Smooth muscle cell (in vitro differentiated cells): ENCODE results near the gene RPS2. TPM values are rescaled to one million over a fixed set of nuclear protein-coding genes. Genes with fewer than 3 reads are reported as not detected.
A peak's percentile ranks its signal among the peaks of the same experiment; 100 is the strongest.
"Not testable (repeated sequence)": the region's sequence is repeated elsewhere in the genome, so short reads cannot be mapped to it uniquely, and the experiment has no call there.

Experiments used
- DNase-seq: peaks from one replicate; lab custom pipeline; 2025; ENCODE audit not compliant: unreplicated experiment; lab: John Stamatoyannopoulos, UW
- H2AFZ ChIP-seq: fragments of 200-600 bp; sonication (generic); 2 replicates; pipeline ENCODE4 v1.6.0; 2016; ENCODE audit warnings: antibody characterized with exemption, low read depth, mild to moderate bottlenecking
- H3F3A ChIP-seq: fragments of 200-600 bp; sonication (generic); 2 replicates; pipeline ENCODE4 v1.6.0; 2017; ENCODE audit warnings: antibody characterized with exemption, low read depth
- H3K27ac ChIP-seq: fragments of 200-600 bp; sonication (generic); 2 replicates; pipeline ENCODE4 v1.5.1; 2016; ENCODE audit warnings: low read depth, mild to moderate bottlenecking
- H3K27me3 ChIP-seq: fragments of 200-600 bp; sonication (generic); 2 replicates; pipeline ENCODE4 v1.6.1; 2016; ENCODE audit warnings: low read depth, mild to moderate bottlenecking
- H3K36me3 ChIP-seq: fragments of 200-600 bp; sonication (generic); 2 replicates; pipeline ENCODE4 v1.5.1; 2016; ENCODE audit warnings: low read depth
- H3K4me1 ChIP-seq: fragments of 200-600 bp; sonication (generic); 2 replicates; pipeline ENCODE4 v1.5.1; 2016; ENCODE audit warnings: low read depth
- H3K4me2 ChIP-seq: fragments of 200-600 bp; sonication (generic); 2 replicates; pipeline ENCODE4 v1.6.0; 2016; ENCODE audit warnings: mild to moderate bottlenecking
- H3K4me3 ChIP-seq: fragments of 200-600 bp; sonication (generic); 2 replicates; pipeline ENCODE4 v1.5.1; 2016; ENCODE audit warnings: mild to moderate bottlenecking
- H3K79me2 ChIP-seq: fragments of 200-600 bp; sonication (generic); 2 replicates; pipeline ENCODE4 v1.6.0; 2016; ENCODE audit warnings: low read depth, mild to moderate bottlenecking
- H3K9ac ChIP-seq: fragments of 200-600 bp; sonication (generic); 2 replicates; pipeline ENCODE4 v1.6.0; 2016; ENCODE audit warnings: low read depth
- H3K9me3 ChIP-seq: fragments of 200-600 bp; sonication (generic); replicated peaks from 2 replicates; pipeline ENCODE4 v1.5.1; 2016; ENCODE audit warnings: low read depth
- H4K20me1 ChIP-seq: fragments of 200-600 bp; sonication (generic); 2 replicates; pipeline ENCODE4 v1.6.0; 2016; ENCODE audit warnings: low read depth
- WGBS: methylation state at CpG from one replicate; pipeline ENCODE4 v1.1.7; 2016; ENCODE audit warnings: low lambda C conversion rate; 5-methylcytosine and 5-hydroxymethylcytosine counted together
- polyA plus RNA-seq: library from polyadenylated mRNA; unstranded; fragments of >200 nt; fragmentation: Nextera tagmentation; extraction: Ambion mirVana; gene quantifications from 2 replicates; pipeline ENCODE4 v1.2.1, GENCODE V29; 2016
- total RNA-seq: library from RNA; depleted of rRNA; stranded (reverse); fragments of >200 nt; gene quantifications from 2 replicates; pipeline ENCODE4 v1.2.3, GENCODE V29; 2014
- TF ChIP-seq, protein P1 (sequence below): fragments of 200-600 bp; sonication (generic); IDR thresholded peaks from 2 replicates; pipeline ENCODE4 v1.5.1; 2017; ENCODE audit warnings: borderline replicate concordance, mild to moderate bottlenecking, antibody characterized with exemption; ENCODE audit not compliant: insufficient read depth, poor library complexity, severe bottlenecking

Gene RPS2
- total and polyA plus RNA-seq, 2 experiments from 2014 or later: 2,041 to 2,576 TPM

GRCh38 chr16:1965396-1966001 lies 873 bp upstream of the RPS2 start:
- peaks cover 22% of the 10 kb centered on the region for H3K4me1 ChIP-seq
- DNase-seq: no peak
- peaks cover 28% of the 10 kb centered on the region for H3F3A ChIP-seq
- H3K9me3 ChIP-seq: no peaks in the 10 kb centered on the region
- WGBS: 27% methylated on average over 24 of the region's 24 CpGs
- H3K27me3 ChIP-seq: no peaks in the 10 kb centered on the region
- TF ChIP-seq, protein P1, sequence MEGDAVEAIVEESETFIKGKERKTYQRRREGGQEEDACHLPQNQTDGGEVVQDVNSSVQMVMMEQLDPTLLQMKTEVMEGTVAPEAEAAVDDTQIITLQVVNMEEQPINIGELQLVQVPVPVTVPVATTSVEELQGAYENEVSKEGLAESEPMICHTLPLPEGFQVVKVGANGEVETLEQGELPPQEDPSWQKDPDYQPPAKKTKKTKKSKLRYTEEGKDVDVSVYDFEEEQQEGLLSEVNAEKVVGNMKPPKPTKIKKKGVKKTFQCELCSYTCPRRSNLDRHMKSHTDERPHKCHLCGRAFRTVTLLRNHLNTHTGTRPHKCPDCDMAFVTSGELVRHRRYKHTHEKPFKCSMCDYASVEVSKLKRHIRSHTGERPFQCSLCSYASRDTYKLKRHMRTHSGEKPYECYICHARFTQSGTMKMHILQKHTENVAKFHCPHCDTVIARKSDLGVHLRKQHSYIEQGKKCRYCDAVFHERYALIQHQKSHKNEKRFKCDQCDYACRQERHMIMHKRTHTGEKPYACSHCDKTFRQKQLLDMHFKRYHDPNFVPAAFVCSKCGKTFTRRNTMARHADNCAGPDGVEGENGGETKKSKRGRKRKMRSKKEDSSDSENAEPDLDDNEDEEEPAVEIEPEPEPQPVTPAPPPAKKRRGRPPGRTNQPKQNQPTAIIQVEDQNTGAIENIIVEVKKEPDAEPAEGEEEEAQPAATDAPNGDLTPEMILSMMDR: no peak
- peaks cover 38% of the 10 kb centered on the region for H4K20me1 ChIP-seq
- H3K9ac ChIP-seq: peak overlapping the region; percentile 98
- H3K4me3 ChIP-seq: peak overlapping the region; percentile 79
- H3K79me2 ChIP-seq: peaks cover 37% of the 10 kb centered on the region
- H3K36me3 ChIP-seq: no peaks in the 10 kb centered on the region
- peak overlapping the region; percentile 95 for H3K27ac ChIP-seq
- H3K4me2 ChIP-seq: peak overlapping the region; percentile 88
- H2AFZ ChIP-seq: no peak overlapping the region

DNA sequence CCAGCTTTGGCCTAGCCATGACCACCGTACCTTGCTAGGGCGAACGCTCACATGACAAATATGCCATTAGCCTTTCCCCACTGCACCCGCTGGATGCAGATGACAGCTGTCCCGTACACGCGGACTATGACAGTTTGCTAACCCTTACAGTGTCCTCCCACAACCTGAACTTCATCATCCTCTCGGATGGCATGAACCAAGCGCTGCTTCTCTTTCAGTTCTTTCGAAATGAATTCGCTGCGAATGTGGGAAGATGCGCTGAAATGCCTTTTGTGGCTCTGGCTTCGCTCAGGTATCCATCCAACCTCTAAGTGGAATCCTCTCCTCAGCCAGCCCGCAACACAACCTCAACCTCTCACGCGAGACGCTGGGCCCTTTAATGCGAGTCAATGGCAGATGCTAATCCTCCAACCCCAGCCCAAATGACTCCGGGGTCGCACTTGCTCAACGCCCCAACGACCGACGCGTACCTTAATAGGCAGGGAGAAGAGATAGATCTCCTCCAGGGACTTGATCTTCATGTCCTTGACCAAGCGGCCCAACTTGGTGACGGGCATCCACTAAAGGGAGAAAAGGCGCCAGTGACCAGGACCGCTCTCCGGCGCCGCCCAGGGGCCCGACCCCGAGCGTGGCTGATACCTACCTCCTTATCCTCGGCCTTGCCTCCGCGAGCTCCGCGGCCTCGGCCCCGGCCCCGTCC lies 670 bp downstream of the RPS2 start:
- DNase-seq: no peak
- H3K9me3 ChIP-seq: no peaks in the 10 kb centered on the region
- no peaks in the 10 kb centered on the region for H3K36me3 ChIP-seq
- H3K79me2 ChIP-seq: peaks cover 48% of the 10 kb centered on the region
- H3K9ac ChIP-seq: peak overlapping the region; percentile 95
- peak overlapping the region; percentile 79 for H3K4me3 ChIP-seq
- peaks cover 25% of the 10 kb centered on the region for H3K4me1 ChIP-seq
- H4K20me1 ChIP-seq: peaks cover 38% of the 10 kb centered on the region
- TF ChIP-seq, protein P1: no peak
- H3K4me2 ChIP-seq: peak overlapping the region; percentile 83
- WGBS: 3% methylated on average over 44 of the region's 44 CpGs
- H3F3A ChIP-seq: peaks cover 30% of the 10 kb centered on the region
- H2AFZ ChIP-seq: no peak overlapping the region
- peak overlapping the region; percentile 95 for H3K27ac ChIP-seq
- H3K27me3 ChIP-seq: no peaks in the 10 kb centered on the region

- H3K27ac ChIP-seq: peak overlapping the region; percentile 95
- H3K9ac ChIP-seq: peak overlapping the region; percentile 95
- not testable (repeated sequence) for H3K36me3 ChIP-seq, H3K27me3 ChIP-seq, DNase-seq, H3K9me3 ChIP-seq, H2AFZ ChIP-seq
- H3K4me1 ChIP-seq: peaks cover 25% of the 10 kb centered on the region
- 88% methylated on average over 37 of the region's 37 CpGs for WGBS
- peaks cover 30% of the 10 kb centered on the region for H3F3A ChIP-seq
- peaks cover 38% of the 10 kb centered on the region for H4K20me1 ChIP-seq
- H3K79me2 ChIP-seq: peaks cover 48% of the 10 kb centered on the region
- H3K4me2 ChIP-seq: peak overlapping the region; percentile 83
- H3K4me3 ChIP-seq: peak overlapping the region; percentile 79
Measured at GRCh38 chr16:1962161-1963153, 2.2 kb downstream of the RPS2 start.

DNA sequence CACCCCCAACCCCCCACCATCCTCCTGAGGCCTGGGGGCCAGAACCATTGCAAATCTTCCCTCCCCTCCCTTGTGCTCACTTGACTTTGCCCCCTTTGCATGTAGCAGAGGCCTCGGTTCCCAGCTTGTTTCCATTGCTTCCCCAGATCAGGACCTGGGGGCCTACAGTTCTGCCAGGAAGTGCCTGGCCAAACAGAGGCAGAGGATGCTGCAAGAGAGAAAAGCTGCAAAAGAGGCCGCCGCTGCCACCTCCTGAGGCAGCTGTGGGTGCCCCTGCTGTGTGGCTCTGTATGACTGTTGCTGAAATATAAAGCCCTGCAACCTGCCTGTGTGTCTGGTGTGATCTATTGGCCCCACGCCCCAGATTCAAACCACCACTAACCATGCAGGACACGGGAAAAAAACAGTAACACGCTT lies 3.0 kb downstream of the RPS2 start:
- 76% methylated on average over 6 of the region's 6 CpGs for WGBS
- H3K4me3 ChIP-seq: no peak overlapping the region
- H3K79me2 ChIP-seq: peaks cover 48% of the 10 kb centered on the region
- no peak overlapping the region for H3K27ac ChIP-seq
- TF ChIP-seq, protein P1: no peak
- no peaks in the 10 kb centered on the region for H3K9me3 ChIP-seq
- H3F3A ChIP-seq: peaks cover 30% of the 10 kb centered on the region
- no peak overlapping the region for H2AFZ ChIP-seq
- peaks cover 25% of the 10 kb centered on the region for H3K4me1 ChIP-seq
- no peaks in the 10 kb centered on the region for H3K27me3 ChIP-seq
- peaks cover 38% of the 10 kb centered on the region for H4K20me1 ChIP-seq
- no peaks in the 10 kb centered on the region for H3K36me3 ChIP-seq
- H3K9ac ChIP-seq: no peak overlapping the region
- no peak overlapping the region for H3K4me2 ChIP-seq
- DNase-seq: no peak
